Parathyroid adenoma (tissue), 2 donors: Measurements from ENCODE around the gene RFC3.

Source experiments
- H2AFZ ChIP-seq: fragments of 300-600 bp; sonication (generic); one replicate; pipeline ENCODE4 v1.7.0; 2017; ENCODE audit warnings: antibody characterized with exemption, mild to moderate bottlenecking
- H3K27ac ChIP-seq: fragments of 300-600 bp; sonication (generic); one replicate; pipeline ENCODE4 v1.7.0; 2017
- H3K27me3 ChIP-seq: fragments of 300-600 bp; sonication (generic); one replicate; pipeline ENCODE4 v1.7.0; 2017; ENCODE audit warnings: low read length; ENCODE audit not compliant: control insufficient read depth, insufficient read depth
- H3K36me3 ChIP-seq: fragments of 300-600 bp; sonication (generic); one replicate; pipeline ENCODE4 v1.7.0; 2017; ENCODE audit warnings: low read length; ENCODE audit not compliant: control insufficient read depth, insufficient read depth
- H3K4me1 ChIP-seq: fragments of 300-600 bp; sonication (generic); one replicate; pipeline ENCODE4 v1.7.0; 2017; ENCODE audit warnings: control low read depth
- H3K4me2 ChIP-seq: fragments of 300-600 bp; sonication (generic); one replicate; pipeline ENCODE4 v1.7.0; 2017; ENCODE audit warnings: low read length
- H3K4me3 ChIP-seq: fragments of 300-600 bp; sonication (generic); one replicate; pipeline ENCODE4 v1.7.0; 2017; ENCODE audit warnings: low read depth, low read length
- H3K79me2 ChIP-seq: fragments of 300-600 bp; sonication (generic); one replicate; pipeline ENCODE4 v1.7.0; 2017; ENCODE audit warnings: control low read depth
- H3K9ac ChIP-seq: fragments of 300-600 bp; sonication (generic); one replicate; pipeline ENCODE4 v1.7.0; 2017; ENCODE audit warnings: mild to moderate bottlenecking
- H3K9me3 ChIP-seq: fragments of 300-600 bp; sonication (generic); one replicate; pipeline ENCODE4 v1.7.0; 2017; ENCODE audit warnings: low read length; ENCODE audit not compliant: control insufficient read depth
- TF ChIP-seq, protein P1 (sequence below): fragments of 300-600 bp; sonication (generic); IDR thresholded peaks from one replicate; pipeline ENCODE4 v1.7.0; 2017; ENCODE audit warnings: antibody characterized with exemption, mild to moderate bottlenecking
- donor health status: primary hyperparathyroidism.

Gene RFC3, protein sequence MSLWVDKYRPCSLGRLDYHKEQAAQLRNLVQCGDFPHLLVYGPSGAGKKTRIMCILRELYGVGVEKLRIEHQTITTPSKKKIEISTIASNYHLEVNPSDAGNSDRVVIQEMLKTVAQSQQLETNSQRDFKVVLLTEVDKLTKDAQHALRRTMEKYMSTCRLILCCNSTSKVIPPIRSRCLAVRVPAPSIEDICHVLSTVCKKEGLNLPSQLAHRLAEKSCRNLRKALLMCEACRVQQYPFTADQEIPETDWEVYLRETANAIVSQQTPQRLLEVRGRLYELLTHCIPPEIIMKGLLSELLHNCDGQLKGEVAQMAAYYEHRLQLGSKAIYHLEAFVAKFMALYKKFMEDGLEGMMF

GRCh38 chr13:33817901-33818706 lies at the start of gene RFC3:
TSS of gene RFC3 (plus strand) at chr13:33818149. CDS start at chr13:33818179, 30 bp downstream.
- H3K27ac ChIP-seq = peak within 1 kb of the TSS; percentile 22

GRCh38 chr13:33771296-33771695 lies 46.7 kb upstream of the RFC3 start:
- Histone ChIP-seq H3K4me3 (no peak overlapping the region), H3K27me3 (no peaks in the 10 kb centered on the region), H3K36me3 (no peaks in the 10 kb centered on the region), H3K9ac (no peak overlapping the region), H3K4me2 (no peak overlapping the region), H3K4me1 (no peaks in the 10 kb centered on the region), H2AFZ (no peak overlapping the region), H3K9me3 (no peaks in the 10 kb centered on the region), H3K27ac (no peak overlapping the region), H3K79me2 (no peaks in the 10 kb centered on the region)
- TF ChIP-seq, protein P1, sequence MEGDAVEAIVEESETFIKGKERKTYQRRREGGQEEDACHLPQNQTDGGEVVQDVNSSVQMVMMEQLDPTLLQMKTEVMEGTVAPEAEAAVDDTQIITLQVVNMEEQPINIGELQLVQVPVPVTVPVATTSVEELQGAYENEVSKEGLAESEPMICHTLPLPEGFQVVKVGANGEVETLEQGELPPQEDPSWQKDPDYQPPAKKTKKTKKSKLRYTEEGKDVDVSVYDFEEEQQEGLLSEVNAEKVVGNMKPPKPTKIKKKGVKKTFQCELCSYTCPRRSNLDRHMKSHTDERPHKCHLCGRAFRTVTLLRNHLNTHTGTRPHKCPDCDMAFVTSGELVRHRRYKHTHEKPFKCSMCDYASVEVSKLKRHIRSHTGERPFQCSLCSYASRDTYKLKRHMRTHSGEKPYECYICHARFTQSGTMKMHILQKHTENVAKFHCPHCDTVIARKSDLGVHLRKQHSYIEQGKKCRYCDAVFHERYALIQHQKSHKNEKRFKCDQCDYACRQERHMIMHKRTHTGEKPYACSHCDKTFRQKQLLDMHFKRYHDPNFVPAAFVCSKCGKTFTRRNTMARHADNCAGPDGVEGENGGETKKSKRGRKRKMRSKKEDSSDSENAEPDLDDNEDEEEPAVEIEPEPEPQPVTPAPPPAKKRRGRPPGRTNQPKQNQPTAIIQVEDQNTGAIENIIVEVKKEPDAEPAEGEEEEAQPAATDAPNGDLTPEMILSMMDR = no peak

More at GRCh38 chr13:33817901-33818706, at the start of gene RFC3:
- no peak within 1 kb of the TSS for H3K9ac ChIP-seq
- H3K36me3 ChIP-seq = no peaks in the 10 kb centered on the region
- H3K27me3 ChIP-seq = no peaks in the 10 kb centered on the region
- no peaks in the 10 kb centered on the region for H3K79me2 ChIP-seq
- TF ChIP-seq, protein P1 = no peak
- H3K4me1 ChIP-seq = no peaks in the 10 kb centered on the region
- no peaks in the 10 kb centered on the region for H3K9me3 ChIP-seq
- H3K4me2 ChIP-seq = peak within 1 kb of the TSS; percentile 92
- peak within 1 kb of the TSS; percentile 97 for H2AFZ ChIP-seq
- H3K4me3 ChIP-seq = peak within 1 kb of the TSS; percentile 74

GRCh38 chr13:33773790-33774462 lies 44.0 kb upstream of the RFC3 start:
- Histone ChIP-seq H3K27ac (no peak overlapping the region), H3K4me1 (no peaks in the 10 kb centered on the region), H3K4me2 (no peak overlapping the region), H3K9me3 (no peaks in the 10 kb centered on the region), H3K9ac (no peak overlapping the region), H3K36me3 (no peaks in the 10 kb centered on the region), H3K27me3 (no peaks in the 10 kb centered on the region), H2AFZ (no peak overlapping the region), H3K79me2 (no peaks in the 10 kb centered on the region), H3K4me3 (no peak overlapping the region)
- TF ChIP-seq, protein P1 = no peak

GRCh38 chr13:33775339-33776108 lies 42.4 kb upstream of the RFC3 start:
- H3K4me2 ChIP-seq = no peak overlapping the region
- no peaks in the 10 kb centered on the region for H3K79me2 ChIP-seq
- no peaks in the 10 kb centered on the region for H3K4me1 ChIP-seq
- no peak overlapping the region for H3K9ac ChIP-seq
- H3K9me3 ChIP-seq = no peaks in the 10 kb centered on the region
- TF ChIP-seq, protein P1 = no peak
- H2AFZ ChIP-seq = no peak overlapping the region
- H3K27me3 ChIP-seq = no peaks in the 10 kb centered on the region
- no peaks in the 10 kb centered on the region for H3K36me3 ChIP-seq
- H3K27ac ChIP-seq = no peak overlapping the region
- H3K4me3 ChIP-seq = no peak overlapping the region
